GM19455 (cell line): Measurements from ENCODE around the gene ASB18.

Experiments used
- ATAC-seq: cut with Tn5 transposase; IDR thresholded peaks from one replicate; pipeline ENCODE4 v1.9.1; 2021; ENCODE audit not compliant: unreplicated experiment

ASB18 gene

DNA sequence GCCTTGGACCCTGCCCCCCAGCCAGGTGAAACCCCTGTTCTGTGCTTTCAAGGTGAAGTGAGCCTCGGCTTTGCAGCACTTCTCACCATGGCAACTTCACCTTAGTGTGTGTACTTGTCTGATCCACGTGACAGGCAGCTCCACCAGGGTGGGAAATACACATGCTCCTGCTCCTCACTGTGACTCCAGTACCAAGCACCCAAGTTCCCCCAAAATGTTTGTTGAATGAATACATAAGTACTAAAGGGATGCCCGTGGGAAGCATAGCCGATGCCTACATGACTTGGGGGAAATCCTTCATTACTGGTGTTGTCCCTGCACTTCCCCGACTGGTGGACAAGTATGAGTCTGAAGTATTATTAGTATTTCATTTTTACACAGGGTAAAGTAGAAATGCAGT lies 54.2 kb downstream of the ASB18 start:
- no peak for ATAC-seq

DNA sequence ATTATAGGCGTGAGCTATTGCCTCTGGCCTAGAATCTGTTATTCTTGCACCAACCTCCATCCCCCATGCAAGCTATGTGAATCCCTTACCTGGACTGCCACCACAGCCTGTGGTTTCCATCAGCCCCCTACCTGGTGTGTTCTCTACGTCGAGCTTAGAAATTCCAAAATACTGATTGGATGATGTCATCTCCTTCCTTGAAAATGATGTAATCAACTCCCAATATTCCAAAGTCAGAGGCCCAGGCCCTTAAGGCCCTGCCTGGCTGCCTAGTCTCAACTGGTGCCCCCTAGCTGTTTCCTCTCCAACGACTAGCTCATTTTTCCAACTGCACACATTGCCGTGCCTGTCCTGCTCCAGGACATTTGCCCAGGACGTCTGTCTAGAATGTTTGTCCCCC lies 54.7 kb downstream of the ASB18 start:
- ATAC-seq = no peak

DNA sequence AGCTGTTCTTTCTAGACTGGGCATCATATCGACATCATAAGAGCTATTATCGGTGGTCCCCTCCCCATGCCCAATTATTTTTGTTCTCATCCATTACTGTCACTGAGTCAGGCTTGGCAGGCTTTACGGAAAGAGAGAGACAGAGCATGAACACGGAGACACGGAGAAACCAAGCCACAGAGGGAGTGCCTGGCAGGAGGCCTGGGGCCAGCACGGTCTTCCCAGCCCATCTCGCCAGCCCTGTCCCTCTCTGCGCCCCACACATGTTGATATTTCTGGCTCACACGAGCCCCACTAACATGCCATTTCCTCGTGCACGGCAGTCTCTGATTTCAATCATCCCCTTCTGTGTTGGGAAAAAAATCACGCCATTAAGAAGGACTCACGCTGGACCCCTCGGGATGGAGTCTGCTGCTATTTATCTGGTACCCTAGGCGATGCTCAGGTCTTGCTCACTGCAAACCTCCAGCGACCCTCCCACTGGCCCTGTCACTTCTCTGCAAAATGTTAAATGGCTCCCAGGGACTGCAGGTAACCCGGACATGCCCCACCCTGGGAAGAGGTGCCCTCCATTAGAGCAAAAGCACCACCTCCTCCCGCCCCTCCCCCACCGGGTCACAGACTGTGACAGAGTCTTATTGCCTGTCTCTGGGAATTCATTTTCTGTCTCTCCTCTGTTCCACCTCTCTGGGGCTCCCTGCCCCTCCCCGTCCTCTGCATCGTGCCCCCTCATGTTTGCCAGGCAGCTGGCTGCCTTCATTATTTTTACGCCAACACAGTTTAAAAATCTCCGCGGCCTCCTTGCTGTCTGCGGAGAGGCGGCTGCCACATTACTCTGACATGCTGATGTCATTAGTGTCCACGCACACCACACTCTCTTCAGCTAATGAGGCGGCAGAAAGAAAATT lies 55.9 kb downstream of the ASB18 start:
- ATAC-seq = no peak

DNA sequence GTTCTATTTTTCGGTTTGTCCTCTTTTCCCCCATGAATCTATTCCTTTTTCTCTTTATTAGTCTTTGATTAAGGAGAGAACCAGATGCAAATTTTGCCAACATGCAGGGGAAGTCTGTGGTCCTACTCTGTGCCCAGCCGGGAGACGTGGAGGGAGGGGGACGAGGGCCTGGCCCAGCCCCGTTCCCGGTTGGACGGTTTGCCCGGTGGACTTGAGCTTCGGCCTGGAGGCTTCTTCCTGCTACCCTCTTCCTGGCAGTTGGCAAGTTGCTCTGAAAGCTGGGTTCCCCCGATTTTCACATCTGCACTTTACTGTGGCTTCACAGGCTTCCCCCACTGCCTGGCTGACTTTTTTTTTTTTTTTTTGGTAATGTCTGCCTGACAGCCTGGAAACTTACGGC lies 56.7 kb downstream of the ASB18 start:
- ATAC-seq = no peak

DNA sequence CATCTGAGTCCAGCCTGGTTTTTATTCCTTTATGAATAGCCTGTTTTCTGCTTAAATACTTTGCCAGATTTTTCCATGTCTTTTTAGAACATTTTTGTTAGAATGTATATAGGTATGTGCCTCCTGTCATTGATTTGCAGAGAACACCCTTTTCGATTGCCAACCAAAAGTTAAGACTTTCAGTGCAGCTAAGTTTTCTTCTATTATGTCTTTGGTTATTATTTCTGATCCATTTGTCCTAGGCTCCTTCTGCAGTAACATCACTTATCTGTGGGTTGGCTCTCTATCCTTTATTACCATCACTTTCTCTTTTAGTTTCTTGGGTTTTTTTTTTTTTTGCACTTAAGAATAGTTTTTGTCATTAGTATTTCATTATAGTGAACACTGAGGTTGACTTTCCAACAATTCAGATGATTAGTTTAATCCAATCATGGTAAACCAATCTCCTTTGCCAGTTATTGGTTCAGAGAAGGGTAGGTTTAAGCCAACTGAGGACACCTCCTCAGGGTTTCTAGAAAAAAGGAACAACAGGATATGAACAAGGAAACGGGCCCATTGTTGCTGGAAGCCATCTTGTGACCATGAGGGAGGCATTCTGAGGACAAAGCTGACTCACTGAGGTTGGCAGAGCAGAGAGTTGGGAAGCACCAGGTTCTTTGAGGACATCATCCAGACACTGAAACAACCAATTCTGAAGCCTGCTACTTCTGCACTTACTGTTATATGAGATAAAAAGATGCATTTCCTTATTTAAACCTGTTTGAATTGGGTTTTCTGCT lies 58.1 kb downstream of the ASB18 start:
- no peak for ATAC-seq

DNA sequence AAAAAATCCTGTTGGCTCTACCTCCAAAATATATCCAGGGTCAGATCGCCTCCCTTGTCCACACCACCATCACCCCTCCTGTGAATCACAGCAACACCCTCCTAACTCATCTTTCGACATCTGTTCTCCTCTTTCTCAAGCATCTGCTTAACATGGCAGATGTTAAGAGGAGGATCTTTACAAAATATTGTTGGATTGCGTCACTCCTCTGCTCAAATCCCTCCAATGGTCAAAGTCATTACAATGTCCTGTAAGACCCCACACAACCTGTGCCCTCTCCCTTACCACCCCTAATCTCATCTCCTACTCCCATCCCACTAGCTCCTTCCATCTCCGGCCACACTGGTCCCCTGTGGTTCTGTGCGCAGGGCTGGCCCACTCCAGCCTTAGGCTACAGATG lies 59.3 kb downstream of the ASB18 start:
- no peak for ATAC-seq

DNA sequence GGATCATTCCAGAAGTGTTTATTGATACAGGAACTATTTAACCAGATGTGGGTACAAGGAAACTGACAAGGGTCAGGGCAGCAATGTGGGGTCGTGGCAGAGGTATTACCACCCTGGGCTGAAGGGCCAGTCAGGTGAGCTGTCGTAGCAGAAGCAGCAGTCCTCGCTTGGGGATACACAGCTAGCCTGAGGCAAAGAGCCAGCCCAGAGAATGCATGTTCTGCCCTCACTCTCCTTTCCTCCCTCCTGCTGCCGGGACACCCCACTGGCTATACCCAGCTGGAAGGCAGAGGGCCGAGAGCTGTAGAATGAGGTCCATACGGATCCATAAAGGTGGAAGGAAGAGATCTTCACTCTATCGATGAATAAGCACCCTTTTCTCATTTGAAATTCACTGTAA lies 63.8 kb downstream of the ASB18 start:
- no peak for ATAC-seq

DNA sequence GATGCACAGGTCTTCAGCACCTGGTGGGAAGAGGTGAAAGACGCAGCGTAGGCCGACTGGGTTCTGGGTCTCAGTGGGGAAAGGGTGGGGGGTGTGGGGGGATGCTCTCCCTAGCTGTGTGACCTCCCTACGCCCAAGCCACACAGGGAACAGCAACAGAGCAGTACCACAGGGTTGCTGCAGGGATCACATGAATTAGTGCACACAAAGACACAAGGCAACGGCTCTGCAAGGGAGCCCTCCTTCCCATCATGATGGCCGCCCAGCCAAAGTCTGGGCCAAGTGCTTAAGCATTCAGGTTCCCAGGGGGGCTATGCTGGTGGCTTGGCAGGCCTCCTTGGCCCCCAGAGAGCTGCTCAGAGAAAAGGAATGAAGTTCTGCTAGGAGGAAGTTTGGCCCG lies 67.8 kb downstream of the ASB18 start:
- ATAC-seq = no peak

DNA sequence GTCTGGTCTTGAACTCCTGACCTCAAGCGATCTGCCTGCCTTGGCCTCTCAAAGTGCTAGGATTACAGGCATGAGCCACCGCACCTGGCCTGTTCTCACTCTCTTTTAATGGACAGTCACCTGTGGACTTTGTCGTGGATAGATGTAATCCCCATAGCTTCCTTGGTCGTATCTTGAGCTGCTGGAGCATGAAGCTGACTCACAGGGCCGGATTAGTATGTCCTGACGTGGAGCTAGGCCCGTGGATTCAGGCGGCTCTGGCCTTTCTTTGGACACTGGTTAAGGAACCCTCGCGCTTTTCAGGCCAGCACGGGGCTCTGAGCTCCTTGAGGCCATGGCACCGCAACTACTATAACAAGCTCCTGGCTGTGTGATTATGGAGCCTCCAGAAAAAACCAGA lies 68.5 kb downstream of the ASB18 start:
- ATAC-seq = no peak

DNA sequence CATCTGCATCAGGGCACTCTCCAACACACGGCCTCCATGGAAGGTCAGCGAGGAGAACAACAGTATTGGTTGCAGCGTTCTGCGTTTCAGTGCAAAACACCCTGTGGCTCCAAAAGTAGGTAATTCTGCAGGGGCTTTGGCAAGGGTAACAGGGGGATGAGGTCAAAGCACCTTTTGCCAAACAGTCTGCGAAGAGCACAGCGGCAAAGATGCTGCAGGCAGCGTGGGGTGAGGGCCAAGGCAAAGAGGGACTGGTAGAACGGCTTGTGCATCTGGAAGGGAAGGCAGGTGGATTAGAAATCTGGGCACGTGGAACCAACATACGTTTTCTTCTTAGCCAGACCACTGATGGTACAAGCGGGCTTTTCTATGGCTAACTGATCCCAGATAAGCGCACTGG lies 69.4 kb downstream of the ASB18 start:
- ATAC-seq = no peak

DNA sequence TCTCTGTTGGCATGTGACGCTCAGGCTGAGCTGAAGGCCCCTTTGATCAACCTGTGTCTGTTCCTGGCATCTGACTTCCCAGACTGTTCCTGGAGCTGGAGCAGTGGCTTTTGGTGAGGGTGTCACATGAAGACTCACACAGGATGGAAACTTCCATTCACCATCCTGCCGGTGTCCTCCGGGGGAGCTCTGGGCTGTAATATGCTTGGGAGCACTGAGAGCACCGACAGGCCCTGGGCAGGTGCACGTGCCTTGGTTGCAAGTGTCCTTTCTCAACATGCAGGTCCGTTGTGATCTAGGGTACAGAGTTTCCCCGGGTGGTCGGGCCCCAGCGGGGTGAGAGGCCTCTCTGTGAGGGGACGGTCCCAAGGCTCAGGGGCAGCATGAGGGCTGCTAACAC lies 71.2 kb downstream of the ASB18 start:
- no peak for ATAC-seq

DNA sequence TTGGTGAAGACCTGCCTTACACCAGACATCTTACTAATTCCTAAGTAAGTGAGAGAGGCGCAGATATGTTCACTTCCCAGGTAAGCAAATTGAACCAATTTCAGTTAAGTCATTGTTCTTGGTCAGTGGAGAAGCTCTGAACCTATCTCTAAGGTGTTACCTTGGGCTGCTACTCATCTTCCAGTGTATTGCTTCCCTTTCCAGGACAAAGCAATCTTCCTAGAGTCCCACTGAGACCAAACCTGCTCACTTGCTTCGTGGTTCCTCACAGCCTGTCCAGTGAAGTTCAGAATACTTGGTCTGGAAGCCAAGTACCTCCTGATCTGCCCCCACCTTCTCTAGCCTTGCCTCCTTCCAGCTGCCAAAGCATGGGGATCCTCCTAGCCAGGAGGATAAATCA lies 73.5 kb downstream of the ASB18 start:
- ATAC-seq = no peak

DNA sequence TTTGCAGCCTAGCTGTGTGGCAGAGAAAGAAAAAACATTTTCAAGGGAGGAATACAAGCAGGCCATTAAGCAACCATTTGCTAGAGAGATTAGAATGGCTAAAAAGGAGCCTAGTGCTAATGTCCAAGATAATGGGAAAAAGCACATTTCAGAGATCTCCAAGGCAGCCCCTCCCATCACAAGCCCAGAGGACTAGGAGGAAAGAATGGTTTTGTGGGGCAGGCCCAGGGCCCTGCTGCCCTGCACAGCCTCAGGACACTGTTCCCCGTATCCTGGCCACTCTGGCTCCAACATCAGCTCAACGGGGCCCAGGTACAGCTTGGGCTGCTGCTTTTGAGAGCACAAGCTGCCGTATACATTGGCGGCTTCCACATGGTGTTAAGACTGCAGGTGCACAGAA lies 79.5 kb downstream of the ASB18 start:
- no peak for ATAC-seq

DNA sequence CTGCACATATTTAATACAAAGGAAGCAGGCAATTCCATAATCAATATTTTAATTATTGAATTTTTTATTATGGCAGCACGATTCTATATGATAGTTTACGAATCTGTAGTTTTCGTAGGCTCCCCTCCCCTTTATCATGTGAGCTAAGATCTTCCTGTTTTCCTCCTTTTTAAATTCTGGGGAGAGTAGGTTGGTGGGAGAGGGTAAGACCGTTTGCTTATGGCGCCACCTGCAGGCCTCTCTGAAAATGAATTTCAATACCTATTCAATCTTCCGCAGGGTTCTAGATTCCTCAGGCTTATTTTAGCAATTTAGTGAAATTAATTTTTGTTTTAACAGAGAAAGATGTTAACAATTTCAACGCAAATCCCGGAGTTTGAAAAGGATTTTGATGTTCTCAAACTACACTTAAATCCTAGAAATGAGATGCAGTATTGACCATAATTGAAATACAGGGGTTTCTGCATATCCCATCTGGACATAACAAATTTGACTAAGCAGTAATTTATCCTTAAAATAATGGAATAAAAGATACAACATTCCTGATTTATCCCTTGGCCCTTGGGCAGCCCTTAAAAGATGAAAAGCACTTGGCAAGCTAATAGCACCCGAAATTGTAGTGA lies 83.3 kb downstream of the ASB18 start:
- no peak for ATAC-seq

DNA sequence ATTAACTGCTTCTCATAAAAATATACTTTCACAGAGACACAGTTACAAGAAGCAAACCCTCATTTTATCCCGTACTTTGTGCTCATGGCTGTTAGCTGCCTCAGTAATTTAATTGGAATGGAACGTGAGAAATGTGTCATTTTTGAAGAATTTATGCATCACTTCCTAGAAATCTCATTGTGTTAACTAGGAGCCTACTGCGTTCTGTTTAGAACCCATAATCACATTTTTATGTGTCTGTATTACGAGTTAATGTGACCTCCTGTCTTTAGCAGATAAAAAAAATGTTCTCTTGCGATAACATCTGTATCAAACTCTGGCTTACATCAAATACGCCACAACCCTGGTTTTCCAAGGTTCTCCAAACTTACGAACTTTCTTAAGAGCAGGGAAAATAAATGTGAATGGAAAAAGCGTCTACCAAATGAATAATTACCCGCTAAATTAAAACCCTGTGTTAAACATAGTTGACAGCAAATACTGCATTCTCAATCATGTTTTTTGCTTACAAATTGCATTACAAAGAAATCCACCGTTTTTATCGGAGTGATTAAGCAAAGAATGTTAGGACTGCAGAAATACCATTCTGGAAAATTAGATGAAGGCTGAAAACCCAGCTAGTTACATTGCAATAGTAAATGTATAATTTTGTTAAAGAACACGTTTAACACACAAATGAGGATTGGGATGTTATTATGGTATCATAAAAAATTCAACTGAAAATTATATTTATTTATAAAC lies 84.0 kb downstream of the ASB18 start:
- ATAC-seq = no peak

DNA sequence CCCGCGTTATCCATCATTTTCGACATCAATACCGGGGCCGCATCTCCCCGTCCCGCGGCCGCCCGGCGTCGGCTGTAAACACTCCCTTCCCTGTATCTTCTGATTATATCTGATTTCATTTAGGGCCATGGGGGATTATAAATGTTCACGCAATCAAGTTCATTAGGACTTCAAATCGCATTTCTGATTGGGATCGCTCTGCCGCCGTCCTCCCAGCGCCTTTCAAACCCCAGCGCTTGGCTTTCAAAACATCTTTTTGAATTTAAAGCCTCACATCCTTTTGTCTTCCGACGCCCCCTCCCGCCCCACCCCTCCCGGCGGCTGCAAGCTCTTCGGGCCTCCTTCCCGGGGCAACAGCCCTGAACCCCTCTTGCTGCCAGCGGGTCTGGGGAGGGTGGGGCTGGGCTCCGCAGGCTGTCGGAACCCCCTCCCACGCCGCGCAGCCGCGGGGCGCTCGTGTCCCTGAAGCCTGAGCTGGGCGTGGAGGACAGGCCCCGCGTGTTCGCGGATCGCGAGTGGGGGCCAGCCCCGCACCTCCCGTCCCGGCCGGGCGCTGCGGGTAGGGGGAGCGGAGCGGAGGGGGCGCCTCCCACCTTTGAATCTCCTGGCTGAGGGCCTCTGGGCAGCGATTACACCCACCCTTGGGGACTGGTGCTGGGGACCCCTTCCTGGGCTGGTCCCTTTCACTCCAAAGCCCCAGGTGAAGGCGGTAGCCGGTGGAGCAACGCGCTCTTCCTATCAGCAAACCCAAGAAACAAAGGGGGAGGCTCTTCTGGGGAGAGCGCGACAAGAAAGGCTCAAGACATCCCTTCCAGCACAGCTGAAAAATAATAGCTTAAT lies 84.8 kb downstream of the ASB18 start:
- no peak for ATAC-seq

DNA sequence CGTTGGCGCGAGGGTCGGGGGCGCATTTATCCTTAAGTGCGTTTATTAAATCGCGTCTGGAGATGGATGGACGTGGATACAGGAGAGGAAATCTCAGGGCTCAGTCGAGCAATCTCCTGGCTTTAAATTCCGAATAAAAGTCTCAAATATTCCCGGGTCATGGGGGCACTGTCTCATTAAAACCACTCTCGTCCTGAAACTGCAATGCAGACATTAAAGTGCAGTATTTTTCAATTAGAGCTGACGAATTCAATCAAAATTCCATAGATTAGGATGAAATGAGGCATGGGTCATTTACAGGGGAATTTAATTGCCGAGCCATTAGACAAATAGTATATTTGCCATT lies 85.3 kb downstream of the ASB18 start:
- no peak for ATAC-seq

DNA sequence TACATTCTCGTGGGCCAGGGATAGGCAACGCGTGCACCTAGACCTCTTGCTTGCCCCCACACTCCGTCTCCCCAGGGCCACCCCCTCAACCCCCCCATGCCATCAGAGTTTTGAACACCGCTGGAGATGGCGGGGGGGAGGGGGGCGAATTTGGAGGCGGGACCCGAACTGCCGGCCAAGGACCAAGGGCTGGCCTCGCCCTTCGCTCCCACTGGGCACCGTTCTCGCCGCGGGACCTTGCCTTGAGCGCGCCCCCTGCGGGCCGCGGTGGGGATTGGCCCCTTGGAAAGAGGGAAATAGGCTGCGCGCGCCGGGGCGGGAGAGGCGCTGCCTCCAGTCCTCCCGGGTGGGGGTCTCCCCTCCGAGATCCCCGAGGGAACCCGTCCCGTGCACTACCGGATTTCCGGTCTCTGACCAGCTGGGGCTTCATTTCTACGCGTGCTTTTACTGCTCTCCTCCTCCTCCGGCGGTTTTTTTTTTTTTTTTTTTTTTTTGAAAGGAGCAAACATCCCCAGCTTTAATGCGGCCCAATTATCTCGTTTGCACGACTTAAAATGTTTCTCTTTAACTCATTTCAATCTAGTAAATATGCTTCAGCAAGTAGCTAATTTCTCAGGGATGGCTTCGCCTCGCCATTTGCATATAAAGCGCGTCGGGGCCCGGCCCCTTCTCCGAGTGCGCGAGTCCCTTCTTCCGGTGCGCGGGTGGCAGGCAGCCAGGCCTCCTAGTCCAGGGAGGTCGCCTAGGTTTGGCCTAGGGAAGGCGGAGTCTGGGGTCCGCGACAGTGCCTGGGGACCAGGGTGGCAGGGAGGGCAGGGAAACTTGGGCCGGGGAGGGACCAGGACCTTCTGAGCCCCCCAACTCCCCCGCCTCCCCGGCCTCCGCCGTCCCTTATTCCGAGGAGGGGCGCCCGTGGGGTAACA lies 86.0 kb downstream of the ASB18 start:
- ATAC-seq = no peak

DNA sequence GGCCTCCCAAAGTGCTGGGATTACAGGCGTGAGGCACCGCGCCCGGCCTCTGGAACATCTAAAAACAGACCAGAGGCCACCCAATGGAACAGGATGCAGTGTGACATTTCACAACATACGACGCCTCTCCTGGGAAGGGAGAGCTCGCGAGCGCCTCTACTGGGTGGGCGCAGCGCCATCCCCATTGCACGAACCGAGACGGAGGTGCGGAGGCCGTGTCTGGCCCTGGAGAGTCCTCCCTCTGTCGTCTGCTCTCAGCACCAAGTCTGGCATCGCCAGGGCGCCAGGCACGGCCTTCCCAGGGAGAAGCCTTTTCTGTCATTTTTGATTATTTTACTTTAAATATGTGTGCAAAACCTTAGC lies 86.6 kb downstream of the ASB18 start:
- no peak for ATAC-seq
